NCI-H460 (cell line): ENCODE results near the gene SPANXN4. TPM values are rescaled to one million over a fixed set of nuclear protein-coding genes. Genes with fewer than 3 reads are reported as not detected.

ENCODE experiments used
- DNase-seq: peaks from one replicate; pipeline ENCODE4 v3.0.0-alpha.2; 2016; ENCODE audit warnings: low read depth; ENCODE audit errors: extremely low read depth
- polyA plus RNA-seq: library from polyadenylated mRNA; depleted of rRNA; stranded (reverse); fragments of >200 nt; gene quantifications from 2 replicates; pipeline ENCODE4 v1.2.3, GENCODE V29; 2014; cell fraction: nucleus; rRNA removed
- total RNA-seq: library from RNA; depleted of rRNA; stranded (reverse); fragments of >200 nt; shearing (Covaris generic); gene quantifications from 2 replicates; pipeline ENCODE4 v1.2.3, GENCODE V29; 2014; rRNA removed

The SPANXN4 gene, protein sequence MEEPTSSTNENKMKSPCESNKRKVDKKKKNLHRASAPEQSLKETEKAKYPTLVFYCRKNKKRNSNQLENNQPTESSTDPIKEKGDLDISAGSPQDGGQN
- 34.8 and 37.5 TPM in 2 replicates for total RNA-seq
- 4.5 and 15.2 TPM in 2 replicates for polyA plus RNA-seq

- peak; percentile 19 for DNase-seq
These were observed at the start of gene SPANXN4 for GRCh38 chrX:143025628-143026027. SPANXN4 (plus strand) TSS chrX:143025928; CDS start chrX:143026015, 87 bp downstream.

DNA sequence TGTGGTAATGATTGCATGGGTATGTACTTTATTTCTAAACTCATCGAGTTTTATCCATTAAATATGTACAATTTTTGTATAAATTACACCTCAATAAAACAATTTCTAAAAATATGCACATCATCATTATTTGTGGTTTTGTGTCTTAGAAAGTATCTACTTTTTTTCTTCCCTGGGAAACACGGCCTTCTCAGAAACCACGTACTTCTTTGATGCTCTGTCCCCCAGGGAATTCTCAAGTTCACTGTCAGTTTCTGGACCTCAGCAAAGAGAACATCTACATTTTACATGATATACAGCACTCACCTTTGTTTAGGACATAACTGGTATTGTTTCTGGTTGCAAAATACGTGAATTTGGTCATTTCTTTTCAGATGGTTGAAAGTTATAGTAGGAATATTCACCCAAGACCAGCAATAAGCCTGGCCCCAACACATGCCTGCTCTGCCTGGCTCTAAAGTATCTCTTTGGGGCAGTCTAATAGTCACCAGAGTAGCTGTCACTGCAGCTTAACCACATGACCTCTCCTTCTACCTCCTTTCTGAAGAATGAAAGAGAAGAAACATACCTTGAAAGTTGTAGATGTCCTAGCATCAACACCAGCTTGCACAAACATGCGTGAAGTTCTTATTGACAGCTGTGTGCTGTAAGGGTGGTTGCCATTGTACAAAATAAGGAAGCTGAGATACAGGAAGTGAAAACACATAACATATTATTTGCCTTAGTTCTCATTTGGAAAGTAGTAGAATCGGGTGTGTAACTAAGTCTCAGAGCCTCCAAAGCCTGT lies 48.4 kb upstream of the SPANXN4 start:
- DNase-seq = no peak

DNA sequence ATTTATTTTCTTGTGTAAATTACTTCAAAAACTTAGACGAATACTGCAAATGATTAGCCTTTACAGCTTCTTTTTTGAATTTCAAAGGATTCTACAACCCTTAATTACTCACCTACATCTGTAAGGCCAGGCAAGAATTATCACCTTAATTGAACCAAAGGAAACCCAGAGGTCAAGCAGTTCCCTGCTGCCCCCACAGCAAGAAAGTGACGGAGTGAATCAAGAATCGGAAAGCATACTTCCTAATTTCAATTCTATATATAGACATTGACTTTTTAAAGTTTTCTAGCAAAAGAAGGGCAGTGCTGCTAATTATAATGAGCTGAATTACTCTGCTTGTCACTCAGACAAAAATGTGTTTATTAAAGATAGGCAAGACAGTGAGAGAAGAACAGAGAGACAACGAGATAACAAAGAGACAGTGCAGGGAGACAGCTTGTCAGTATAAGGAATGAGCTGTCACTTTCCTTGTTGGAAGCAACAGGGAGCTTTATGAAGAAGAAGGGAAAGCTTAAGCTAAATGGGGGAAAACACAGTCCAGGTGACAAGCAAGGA lies 47.5 kb upstream of the SPANXN4 start:
- DNase-seq = no peak

DNA sequence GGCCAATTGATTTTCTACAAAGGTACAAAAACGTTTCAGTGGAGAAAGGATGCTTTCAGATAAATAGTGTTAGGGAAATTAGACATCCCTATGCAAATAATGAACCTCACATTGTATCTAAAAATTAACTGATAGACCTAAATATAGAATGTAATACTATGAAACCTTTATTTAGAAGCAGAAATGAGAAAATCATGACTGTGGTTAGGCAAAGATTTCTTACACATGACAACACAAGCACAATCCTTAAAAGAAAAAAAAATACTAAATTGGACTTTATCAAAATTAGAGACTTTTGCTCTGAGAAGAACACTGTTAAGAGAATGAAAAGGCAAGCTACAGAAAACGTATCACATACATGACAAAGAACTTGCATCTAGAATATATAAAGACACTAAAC lies 43.0 kb upstream of the SPANXN4 start:
- DNase-seq = no peak

- DNase-seq = no peak
These were observed 30.7 kb upstream of the SPANXN4 start for GRCh38 chrX:142994988-142995387.

- peak; percentile 97 for DNase-seq
These were observed 27.1 kb upstream of the SPANXN4 start for GRCh38 chrX:142998447-142999198.

- DNase-seq = no peak
These were observed 26.5 kb upstream of the SPANXN4 start for GRCh38 chrX:142999199-142999701.

DNA sequence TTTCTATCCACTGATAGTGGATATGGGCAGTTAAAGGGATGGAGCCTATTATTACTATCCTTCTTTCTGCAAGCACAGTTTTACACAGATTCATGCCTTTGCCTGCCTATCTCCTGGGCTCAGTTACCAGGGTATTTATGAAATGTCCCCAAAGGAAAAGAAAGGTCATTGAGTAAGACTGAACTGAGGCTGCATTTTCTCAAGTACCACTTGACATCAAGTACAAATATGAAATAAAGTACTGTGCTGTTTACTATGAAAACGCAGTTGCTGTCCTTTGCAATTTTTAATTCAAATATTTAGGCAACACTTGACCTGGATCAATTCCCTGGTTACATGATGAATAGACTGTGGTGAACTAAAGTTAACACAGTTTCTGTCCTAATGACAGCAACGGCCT lies 23.5 kb upstream of the SPANXN4 start:
- DNase-seq = no peak

DNA sequence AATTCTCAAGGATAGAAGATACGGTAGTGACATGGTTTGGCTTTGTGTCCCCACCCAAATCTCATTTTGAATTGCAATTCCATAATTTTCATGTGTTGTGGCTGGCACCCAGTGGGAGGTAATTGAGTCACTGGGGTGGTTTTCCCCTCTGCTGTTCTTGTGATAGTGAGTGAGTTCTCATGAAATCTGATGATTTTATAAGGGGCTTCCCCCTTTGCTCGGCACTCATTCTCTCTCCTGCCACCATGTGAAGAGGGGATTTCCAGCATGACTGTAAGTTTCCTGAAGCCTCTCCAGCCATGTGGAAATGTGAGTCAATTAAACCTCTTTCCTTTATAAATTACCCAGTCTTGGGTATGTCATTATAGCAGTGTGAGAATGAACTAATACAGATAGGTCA lies 8.5 kb upstream of the SPANXN4 start:
- no peak for DNase-seq

DNA sequence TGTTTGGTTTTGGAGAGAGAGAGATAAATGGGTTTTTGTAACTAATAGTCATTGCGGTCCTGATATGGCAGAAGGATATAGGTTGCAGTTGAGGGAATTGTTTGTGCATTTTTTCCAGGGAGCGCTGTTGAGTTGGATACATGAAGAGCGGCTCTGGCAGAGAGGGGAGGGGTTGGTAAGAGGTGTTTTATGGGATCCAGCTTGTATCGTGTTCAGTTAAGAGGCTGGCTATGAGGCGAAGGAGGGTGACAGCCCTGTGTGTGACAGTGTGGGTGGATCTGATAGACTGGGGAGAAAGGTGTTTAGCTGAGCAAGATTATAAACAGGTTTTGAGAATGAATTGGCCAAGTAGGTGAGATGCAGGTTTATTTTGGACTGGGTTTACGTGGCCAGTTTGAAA lies 1.5 kb downstream of the SPANXN4 start:
- no peak for DNase-seq

GRCh38 chrX:143047511-143047910 lies 21.8 kb downstream of the SPANXN4 start:
- no peak for DNase-seq

GRCh38 chrX:143058120-143058519 lies 32.4 kb downstream of the SPANXN4 start:
- no peak for DNase-seq

- DNase-seq = no peak
These were observed 55.5 kb downstream of the SPANXN4 start for GRCh38 chrX:143081231-143081630.

- no peak for DNase-seq
These were observed 56.8 kb downstream of the SPANXN4 start for GRCh38 chrX:143082537-143082936.
